ENCODE data around the gene SLC39A5.

DNA sequence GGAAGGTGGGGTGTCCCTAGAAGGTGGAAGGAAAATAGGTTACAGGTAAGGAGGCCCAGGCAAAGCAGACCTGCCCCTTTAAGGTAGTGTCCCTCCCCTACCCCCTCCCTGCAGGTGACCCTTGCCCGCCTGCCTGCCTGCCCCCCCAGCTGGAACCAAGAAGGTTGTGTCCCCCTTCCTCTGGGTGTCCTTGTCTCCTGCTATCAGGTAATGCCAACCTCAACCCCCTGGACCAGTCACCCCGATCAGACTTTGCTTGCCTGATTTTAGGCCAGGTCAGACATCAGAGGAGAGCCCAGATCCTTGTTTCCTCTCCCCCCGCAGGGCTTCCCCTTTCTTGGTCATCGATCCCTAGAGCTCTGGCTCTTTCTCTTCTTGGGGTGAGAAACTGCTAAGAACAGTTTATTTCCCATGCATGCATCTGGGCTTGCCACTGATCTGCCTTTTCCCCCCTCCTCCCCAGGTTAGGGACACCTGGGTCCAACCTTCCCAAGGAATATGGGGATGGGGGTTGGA lies at the start of gene SLC39A5:
- TF ChIP-seq, protein P1, sequence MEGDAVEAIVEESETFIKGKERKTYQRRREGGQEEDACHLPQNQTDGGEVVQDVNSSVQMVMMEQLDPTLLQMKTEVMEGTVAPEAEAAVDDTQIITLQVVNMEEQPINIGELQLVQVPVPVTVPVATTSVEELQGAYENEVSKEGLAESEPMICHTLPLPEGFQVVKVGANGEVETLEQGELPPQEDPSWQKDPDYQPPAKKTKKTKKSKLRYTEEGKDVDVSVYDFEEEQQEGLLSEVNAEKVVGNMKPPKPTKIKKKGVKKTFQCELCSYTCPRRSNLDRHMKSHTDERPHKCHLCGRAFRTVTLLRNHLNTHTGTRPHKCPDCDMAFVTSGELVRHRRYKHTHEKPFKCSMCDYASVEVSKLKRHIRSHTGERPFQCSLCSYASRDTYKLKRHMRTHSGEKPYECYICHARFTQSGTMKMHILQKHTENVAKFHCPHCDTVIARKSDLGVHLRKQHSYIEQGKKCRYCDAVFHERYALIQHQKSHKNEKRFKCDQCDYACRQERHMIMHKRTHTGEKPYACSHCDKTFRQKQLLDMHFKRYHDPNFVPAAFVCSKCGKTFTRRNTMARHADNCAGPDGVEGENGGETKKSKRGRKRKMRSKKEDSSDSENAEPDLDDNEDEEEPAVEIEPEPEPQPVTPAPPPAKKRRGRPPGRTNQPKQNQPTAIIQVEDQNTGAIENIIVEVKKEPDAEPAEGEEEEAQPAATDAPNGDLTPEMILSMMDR (IDR thresholded peaks at IDR 0.05), result no peak
- no peak for TF ChIP-seq POLR2A (IDR thresholded peaks at IDR 0.05)

Measured in uterus (tissue), 2 donors.